ENCODE results near the gene MYO7B.

Gene MYO7B

DNA sequence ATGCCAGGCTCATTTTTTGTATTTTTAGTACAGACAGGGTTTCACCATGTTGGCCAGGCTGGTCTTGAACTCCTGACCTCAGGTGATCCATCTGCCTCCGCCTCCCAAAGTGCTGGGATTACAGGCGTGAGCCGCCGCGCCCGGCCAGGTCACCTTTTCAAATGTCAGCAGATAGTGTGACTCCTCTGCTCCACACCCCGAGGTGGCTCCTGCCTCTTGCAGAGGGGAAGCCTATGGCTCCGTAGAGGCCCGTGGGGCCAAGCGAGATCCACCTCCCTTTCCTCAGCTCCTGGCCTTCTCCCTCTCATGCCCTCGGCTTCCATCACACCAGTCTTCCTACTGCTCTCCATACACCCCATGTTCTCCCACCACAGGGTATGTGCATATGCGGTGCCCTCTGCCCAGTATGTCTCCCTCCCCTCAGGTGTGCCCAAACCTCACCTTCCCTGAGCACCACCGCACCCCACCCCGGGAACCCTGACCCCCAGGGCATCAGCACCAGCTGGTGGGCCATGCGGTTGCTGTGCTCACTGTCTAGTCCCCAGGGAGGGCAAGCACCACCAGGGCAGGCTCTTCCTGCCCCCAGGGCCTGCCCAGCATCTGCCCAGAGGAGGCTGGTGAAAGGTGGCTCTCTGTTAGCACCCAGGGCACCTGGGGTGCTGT is 121.2 kb downstream of the MYO7B start:
- Histone ChIP-seq H4K20me1 (no peaks in the 10 kb centered on the region), H3K36me3 (peaks cover 5% of the 10 kb centered on the region; the same call in 1 of the 2 replicates), H3K4me1 (peaks cover 69% of the 10 kb centered on the region), H3K27me3 (no peaks in the 10 kb centered on the region), H3K9ac (0 out of 2 replicates have a peak overlapping the region, but pooled peaks have one; percentile 48), H3K4me3 (no peak overlapping the region), H3K9me3 (peaks cover 10% of the 10 kb centered on the region), H3K27ac (peak overlapping the region; percentile 40; the same call in 1 of the 2 replicates), H3K4me2 (peak overlapping the region; percentile 72)
- TF ChIP-seq Cebpa-rat (IDR thresholded peaks at IDR 0.05), result no peak

DNA sequence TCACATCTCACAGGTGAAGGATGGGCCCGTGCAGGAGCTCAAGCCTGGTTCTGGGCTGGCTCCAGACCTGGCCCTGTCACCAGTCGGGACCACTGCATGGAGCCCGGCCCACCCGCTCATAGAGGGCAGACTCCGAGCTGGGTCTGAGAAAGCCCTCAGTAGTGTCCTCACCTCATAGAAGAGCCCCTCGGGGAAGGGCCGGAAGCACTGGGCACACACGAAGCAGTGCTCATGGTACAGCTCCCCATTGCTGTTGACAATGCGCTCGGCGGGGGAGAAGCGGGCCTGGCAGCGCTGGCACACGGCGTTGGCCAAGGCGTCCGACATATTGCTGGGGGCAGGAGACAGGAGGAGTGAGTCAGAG is 121.7 kb downstream of the MYO7B start:
- H3K27me3 ChIP-seq, result no peaks in the 10 kb centered on the region
- 0 out of 2 replicates have a peak overlapping the region, but pooled peaks have one; percentile 48 for H3K9ac ChIP-seq
- H3K4me2 ChIP-seq, result peak overlapping the region; percentile 72
- peak overlapping the region; percentile 40 for H3K27ac ChIP-seq
- no peak overlapping the region for H3K4me3 ChIP-seq
- H3K9me3 ChIP-seq, result peaks cover 10% of the 10 kb centered on the region
- H3K4me1 ChIP-seq, result peaks cover 64% of the 10 kb centered on the region
- no peak for TF ChIP-seq Cebpa-rat (IDR thresholded peaks at IDR 0.05)
- H4K20me1 ChIP-seq, result no peaks in the 10 kb centered on the region
- H3K36me3 ChIP-seq, result peaks cover 5% of the 10 kb centered on the region; the same call in 1 of the 2 replicates

DNA sequence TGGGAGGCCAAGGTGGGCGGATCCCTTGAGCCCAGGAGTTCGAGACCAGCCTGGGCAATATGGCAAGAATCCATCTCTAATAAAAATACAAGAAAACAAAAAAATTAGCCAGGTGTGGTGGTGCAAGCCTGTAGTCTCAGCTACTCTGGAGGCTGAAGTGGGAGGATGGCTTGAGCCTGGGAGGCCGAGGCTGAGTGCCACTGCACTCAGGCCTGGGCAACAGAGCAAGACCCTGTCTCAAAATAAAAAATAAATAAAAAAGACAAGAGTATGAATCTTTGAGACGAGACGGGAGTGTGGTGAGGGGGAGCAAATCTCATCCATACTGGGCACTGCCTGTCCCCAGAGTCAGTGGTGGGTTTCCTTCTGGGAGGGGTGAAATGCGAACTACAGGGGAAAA is 122.7 kb downstream of the MYO7B start:
- no peak for TF ChIP-seq Cebpa-rat (IDR thresholded peaks at IDR 0.05)
- Histone ChIP-seq H3K36me3 (peaks cover 8% of the 10 kb centered on the region; the same call in 1 of the 2 replicates), H3K4me3 (no peak overlapping the region), H3K27me3 (peaks cover 6% of the 10 kb centered on the region), H3K9ac (no peak overlapping the region), H3K4me2 (peak overlapping the region; percentile 72; the same call in 1 of the 2 replicates), H4K20me1 (peaks cover 3% of the 10 kb centered on the region; the same call in 1 of the 2 replicates), H3K4me1 (peaks cover 55% of the 10 kb centered on the region), H3K9me3 (peaks cover 10% of the 10 kb centered on the region), H3K27ac (no peak overlapping the region)

DNA sequence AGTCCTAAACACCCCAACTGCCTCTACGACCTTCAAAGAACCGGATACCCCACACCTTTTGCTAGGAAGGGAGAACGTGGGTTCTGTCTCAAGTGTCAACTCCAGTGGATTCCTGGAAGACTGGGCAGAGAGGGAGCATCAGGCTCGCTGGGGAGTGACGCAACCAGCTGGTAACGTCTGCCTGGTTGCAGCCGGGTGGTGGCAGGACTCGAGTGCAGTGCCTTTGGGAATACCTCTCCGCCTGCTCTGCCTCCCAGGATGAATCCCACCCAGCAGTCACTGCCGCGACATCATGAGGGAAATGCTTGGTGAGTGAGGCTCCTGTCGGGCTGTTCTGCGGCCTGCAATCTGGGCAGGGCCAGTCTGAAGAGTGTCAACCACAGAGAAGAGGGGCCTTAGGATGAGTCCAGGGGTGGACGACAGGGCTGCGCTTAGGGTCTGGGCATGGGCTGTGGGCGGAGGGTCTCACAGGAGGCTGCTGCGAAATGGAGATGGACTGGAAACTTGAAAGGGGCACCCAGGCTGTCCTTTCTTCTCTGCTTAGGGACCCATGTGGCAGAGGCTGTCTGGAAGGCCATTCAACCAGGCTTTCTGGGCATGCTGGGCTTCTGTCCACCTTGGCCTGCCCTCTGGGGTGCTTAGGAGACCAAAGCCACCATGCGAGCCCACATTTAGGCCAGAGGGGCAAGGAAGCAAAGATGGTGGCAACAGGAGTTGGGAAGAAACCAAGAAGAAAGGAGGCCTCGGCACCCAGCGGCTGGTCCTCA is 123.3 kb downstream of the MYO7B start:
- Histone ChIP-seq H3K9me3 (peaks cover 12% of the 10 kb centered on the region), H3K9ac (no peak overlapping the region), H4K20me1 (peaks cover 8% of the 10 kb centered on the region; the same call in 1 of the 2 replicates), H3K4me2 (peak overlapping the region; percentile 59), H3K4me1 (peaks cover 48% of the 10 kb centered on the region), H3K4me3 (no peak overlapping the region), H3K27me3 (peaks cover 13% of the 10 kb centered on the region), H3K36me3 (peaks cover 9% of the 10 kb centered on the region; the same call in 1 of the 2 replicates), H3K27ac (peak overlapping the region; percentile 44; the same call in 1 of the 2 replicates)
- TF ChIP-seq Cebpa-rat (IDR thresholded peaks at IDR 0.05), result no peak

DNA sequence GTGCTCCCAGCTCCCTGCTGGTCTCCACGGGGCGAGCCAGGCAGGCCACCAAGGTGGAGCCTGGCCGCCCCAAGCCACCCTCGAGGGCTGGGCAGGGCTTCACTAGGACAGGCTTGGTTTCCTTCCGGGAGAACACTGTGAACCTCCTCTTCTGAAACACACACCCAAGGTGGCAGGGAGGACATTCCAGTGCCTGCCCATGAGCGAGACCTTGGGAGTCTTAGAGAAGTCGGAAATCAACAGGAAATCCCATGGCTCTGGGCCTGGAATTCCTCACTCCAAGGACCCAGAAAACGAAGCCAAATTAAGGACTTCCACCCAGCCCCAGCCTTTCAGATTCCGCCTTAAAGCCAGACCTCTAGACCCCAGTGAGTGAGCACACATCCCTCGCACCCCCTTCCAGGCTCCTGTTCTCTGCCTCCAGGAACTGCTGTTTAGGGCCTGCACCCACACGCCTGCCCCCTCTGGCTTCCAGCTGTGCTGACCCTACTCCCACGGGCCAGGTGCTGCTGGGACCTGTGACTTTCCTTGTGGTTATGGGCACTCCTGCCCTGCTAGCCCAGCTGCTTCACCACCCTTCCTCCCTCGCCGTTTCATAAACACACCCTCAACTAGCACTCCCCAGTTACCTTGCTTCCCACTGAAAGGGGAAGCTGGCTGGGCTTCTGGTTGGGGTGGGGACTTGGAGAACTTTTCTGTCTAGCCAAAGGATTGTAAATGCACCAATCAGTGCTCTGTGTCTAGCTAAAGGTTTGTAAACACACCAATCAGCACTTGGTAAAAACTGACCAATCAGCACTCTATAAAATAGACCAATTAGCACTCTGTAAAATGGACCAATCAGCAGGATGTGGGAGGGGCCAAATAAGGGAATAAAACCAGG is 124.2 kb downstream of the MYO7B start:
- H3K4me2 ChIP-seq, result peak overlapping the region; percentile 59

DNA sequence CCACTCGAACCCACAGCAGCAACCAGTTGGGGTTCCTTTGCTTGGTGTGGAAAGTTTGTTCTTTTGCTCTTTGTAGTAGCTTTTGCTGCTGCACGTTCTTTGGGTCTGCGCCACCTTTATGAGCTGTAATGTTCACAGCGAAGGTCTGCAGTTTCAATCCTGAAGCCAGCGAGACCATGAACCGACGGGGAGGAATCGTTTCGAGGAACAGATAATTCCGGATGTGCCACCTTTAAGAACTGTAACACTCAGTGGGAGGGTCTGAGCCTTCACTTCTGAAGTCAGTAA is 124.8 kb downstream of the MYO7B start:
- H3K4me2 ChIP-seq, result peak overlapping the region; percentile 59; the same call in 1 of the 2 replicates
- H3K9me3 ChIP-seq, result peaks cover 26% of the 10 kb centered on the region
- H3K4me3 ChIP-seq, result no peak overlapping the region
- H3K36me3 ChIP-seq, result peaks cover 17% of the 10 kb centered on the region; the same call in 1 of the 2 replicates
- no peak for TF ChIP-seq Cebpa-rat (IDR thresholded peaks at IDR 0.05)
- H3K27me3 ChIP-seq, result peaks cover 27% of the 10 kb centered on the region
- H3K27ac ChIP-seq, result no peak overlapping the region
- peaks cover 23% of the 10 kb centered on the region for H4K20me1 ChIP-seq
- peaks cover 43% of the 10 kb centered on the region for H3K4me1 ChIP-seq
- no peak overlapping the region for H3K9ac ChIP-seq

More for the DNA sequence above, 124.2 kb downstream of the MYO7B start:
- peaks cover 14% of the 10 kb centered on the region; the same call in 1 of the 2 replicates for H3K36me3 ChIP-seq
- peaks cover 20% of the 10 kb centered on the region for H3K9me3 ChIP-seq
- H3K4me3 ChIP-seq, result no peak overlapping the region
- H3K27ac ChIP-seq, result peak overlapping the region; percentile 44; the same call in 1 of the 2 replicates
- peaks cover 43% of the 10 kb centered on the region for H3K4me1 ChIP-seq
- H3K27me3 ChIP-seq, result peaks cover 21% of the 10 kb centered on the region
- peaks cover 17% of the 10 kb centered on the region for H4K20me1 ChIP-seq
- TF ChIP-seq Cebpa-rat (IDR thresholded peaks at IDR 0.05), result no peak
- H3K9ac ChIP-seq, result no peak overlapping the region

DNA sequence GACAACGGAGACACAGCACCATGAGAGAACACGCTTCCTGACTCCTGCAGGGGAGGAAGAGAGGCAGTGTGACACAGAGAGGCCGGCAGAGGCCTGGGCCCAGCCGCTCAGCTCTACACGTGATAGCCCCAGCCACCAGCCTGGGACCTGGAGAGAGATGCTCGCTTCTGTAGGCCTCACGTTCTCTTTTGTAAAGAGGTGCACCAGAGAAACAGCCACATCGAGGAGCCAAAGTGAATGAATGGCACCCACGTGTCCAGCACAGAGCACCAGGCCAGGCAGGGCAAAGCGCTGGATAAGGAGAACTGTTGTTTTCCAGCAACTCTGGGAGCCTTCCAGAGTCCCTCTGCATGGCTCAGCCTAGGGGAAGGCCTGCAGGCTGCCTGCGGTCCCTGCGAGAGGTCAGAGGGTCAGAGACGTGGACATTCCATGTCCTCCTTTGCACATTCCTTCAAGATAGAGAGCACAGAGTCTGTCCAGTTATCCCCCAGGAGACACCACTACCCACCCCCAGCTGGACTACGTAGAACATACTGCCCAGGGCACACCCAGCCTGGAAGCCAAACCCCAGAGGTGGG is 125.7 kb downstream of the MYO7B start:
- H3K27me3 ChIP-seq, result peaks cover 36% of the 10 kb centered on the region

DNA sequence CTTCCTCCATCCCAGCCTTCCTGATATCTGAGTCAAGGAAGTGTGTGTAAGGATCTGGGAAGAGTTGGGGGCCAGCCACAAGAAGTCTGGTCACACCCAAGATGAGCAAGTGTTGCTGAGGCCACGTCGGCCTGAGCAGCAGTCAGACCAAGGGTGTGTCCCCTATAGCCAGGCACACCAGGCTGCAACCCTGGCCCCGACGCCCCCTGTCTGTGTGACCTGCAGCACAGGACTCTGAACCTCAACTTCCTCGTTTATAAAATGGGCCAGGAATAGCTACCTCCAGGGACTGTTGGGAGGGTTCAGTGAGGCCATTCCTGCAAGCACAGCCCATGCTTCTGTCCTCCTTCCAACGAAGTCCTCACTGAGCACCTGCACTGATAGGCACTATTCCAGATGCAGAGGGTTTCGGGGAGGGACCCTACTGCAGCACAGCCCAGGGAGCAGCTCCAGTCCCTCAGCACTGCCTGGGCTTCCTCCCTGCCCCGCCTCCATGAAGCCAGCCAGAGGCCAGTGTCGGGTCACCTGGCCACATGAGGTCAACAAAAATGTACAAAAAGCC is 126.5 kb downstream of the MYO7B start:
- H3K4me2 ChIP-seq, result no peak overlapping the region
- H3K36me3 ChIP-seq, result peaks cover 17% of the 10 kb centered on the region; the same call in 1 of the 2 replicates
- H3K4me1 ChIP-seq, result peaks cover 31% of the 10 kb centered on the region
- H3K9me3 ChIP-seq, result peaks cover 33% of the 10 kb centered on the region
- H3K4me3 ChIP-seq, result no peak overlapping the region
- peaks cover 33% of the 10 kb centered on the region for H4K20me1 ChIP-seq
- H3K27me3 ChIP-seq, result peaks cover 45% of the 10 kb centered on the region
- no peak overlapping the region for H3K9ac ChIP-seq
- no peak for TF ChIP-seq Cebpa-rat (IDR thresholded peaks at IDR 0.05)
- H3K27ac ChIP-seq, result no peak overlapping the region

More for the DNA sequence above, 125.7 kb downstream of the MYO7B start:
- Histone ChIP-seq H3K9me3 (peaks cover 33% of the 10 kb centered on the region), H4K20me1 (peaks cover 32% of the 10 kb centered on the region), H3K27ac (no peak overlapping the region), H3K9ac (no peak overlapping the region), H3K4me1 (peaks cover 40% of the 10 kb centered on the region), H3K36me3 (peaks cover 17% of the 10 kb centered on the region; the same call in 1 of the 2 replicates), H3K4me3 (no peak overlapping the region), H3K4me2 (no peak overlapping the region)
- no peak for TF ChIP-seq Cebpa-rat (IDR thresholded peaks at IDR 0.05)

Data from BLaER1 (cell line).